Uterus (tissue), 2 donors: ENCODE measurements around the gene MTX1.

Experiments
- CTCF ChIP-seq, 4 experiments: fragments of 200-600 bp in 2 of 4; fragments of 450-650 bp in 2 of 4; sonication (generic) in 2 of 4; IDR thresholded peaks; one replicate each; pipeline ENCODE4 v1.5.1; 2016 to 2019; ENCODE audit warnings: antibody characterized with exemption in 4 of 4, mild to moderate bottlenecking in 2 of 4, moderate library complexity in 1 of 4
- POLR2A ChIP-seq, 2 donors: fragments of 450-650 bp; IDR thresholded peaks; one replicate each; pipeline ENCODE4 v1.6.1; 2016; ENCODE audit warnings: antibody characterized with exemption in 2 of 2, mild to moderate bottlenecking in 1 of 2, moderate library complexity in 1 of 2

- TF ChIP-seq CTCF (IDR thresholded peaks at IDR 0.05), result no peak
- TF ChIP-seq POLR2A (IDR thresholded peaks at IDR 0.05), result no peak
These were observed 39.9 kb upstream of the MTX1 start for GRCh38 chr1:155168456-155169210.
